KOPT-K1 (cell line): ENCODE measurements around the gene TNS3.

Experiments
- H3K27ac ChIP-seq: fragments of 200-600 bp; sonication (generic); 2 replicates; pipeline ENCODE4 v1.5.1; 2016; ENCODE audit warnings: antibody characterized with exemption, mild to moderate bottlenecking, low read depth, low read length; ENCODE audit not compliant: poor library complexity, severe bottlenecking
- H3K36me3 ChIP-seq: fragments of 200-600 bp; sonication (generic); 2 replicates; pipeline ENCODE4 v1.5.1; 2017; ENCODE audit warnings: antibody characterized with exemption, mild to moderate bottlenecking, low read length, moderate library complexity; ENCODE audit not compliant: insufficient read depth
- H3K9me3 ChIP-seq: fragments of 200-600 bp; sonication (generic); 2 replicates; pipeline ENCODE4 v1.5.1; 2017; ENCODE audit warnings: antibody characterized with exemption, low read length, mild to moderate bottlenecking; ENCODE audit not compliant: insufficient read depth, poor library complexity, severe bottlenecking

The TNS3 gene

GRCh38 chr7:47536661-47537611 lies 45.0 kb downstream of the TNS3 start:
- no peak overlapping the region for H3K27ac ChIP-seq
- H3K9me3 ChIP-seq = peaks cover 6% of the 10 kb centered on the region
- H3K36me3 ChIP-seq = no peaks in the 10 kb centered on the region

- H3K9me3 ChIP-seq = peaks cover 10% of the 10 kb centered on the region
- no peak overlapping the region for H3K27ac ChIP-seq
- H3K36me3 ChIP-seq = no peaks in the 10 kb centered on the region
These were observed 45.9 kb downstream of the TNS3 start for GRCh38 chr7:47535704-47536628.

GRCh38 chr7:47535035-47535703 lies 46.7 kb downstream of the TNS3 start:
- Histone ChIP-seq H3K9me3 (peaks cover 10% of the 10 kb centered on the region), H3K36me3 (no peaks in the 10 kb centered on the region), H3K27ac (no peak overlapping the region)

- H3K9me3 ChIP-seq = peaks cover 10% of the 10 kb centered on the region
- no peaks in the 10 kb centered on the region for H3K36me3 ChIP-seq
- no peak overlapping the region for H3K27ac ChIP-seq
These were observed 47.4 kb downstream of the TNS3 start for GRCh38 chr7:47534322-47535034.

GRCh38 chr7:47531584-47532492 lies 50.1 kb downstream of the TNS3 start:
- H3K36me3 ChIP-seq = no peaks in the 10 kb centered on the region
- H3K9me3 ChIP-seq = peaks cover 10% of the 10 kb centered on the region
- H3K27ac ChIP-seq = no peak overlapping the region

- Histone ChIP-seq H3K27ac (no peak overlapping the region), H3K9me3 (peaks cover 10% of the 10 kb centered on the region), H3K36me3 (no peaks in the 10 kb centered on the region)
These were observed 51.9 kb downstream of the TNS3 start for GRCh38 chr7:47529826-47530555.

GRCh38 chr7:47529405-47529804 lies 52.5 kb downstream of the TNS3 start:
- Histone ChIP-seq H3K27ac (no peak overlapping the region), H3K36me3 (no peaks in the 10 kb centered on the region), H3K9me3 (peaks cover 10% of the 10 kb centered on the region)

GRCh38 chr7:47528471-47528870 lies 53.4 kb downstream of the TNS3 start:
- Histone ChIP-seq H3K36me3 (no peaks in the 10 kb centered on the region), H3K27ac (no peak overlapping the region), H3K9me3 (peaks cover 10% of the 10 kb centered on the region)

- no peak overlapping the region for H3K27ac ChIP-seq
- H3K36me3 ChIP-seq = no peaks in the 10 kb centered on the region
- peaks cover 4% of the 10 kb centered on the region for H3K9me3 ChIP-seq
These were observed 55.4 kb downstream of the TNS3 start for GRCh38 chr7:47526466-47526865.

GRCh38 chr7:47525066-47525623 lies 56.8 kb downstream of the TNS3 start:
- Histone ChIP-seq H3K9me3 (peaks cover 8% of the 10 kb centered on the region), H3K27ac (no peak overlapping the region), H3K36me3 (no peaks in the 10 kb centered on the region)

GRCh38 chr7:47523401-47523800 lies 58.5 kb downstream of the TNS3 start:
- no peaks in the 10 kb centered on the region for H3K36me3 ChIP-seq
- H3K9me3 ChIP-seq = peaks cover 8% of the 10 kb centered on the region
- H3K27ac ChIP-seq = no peak overlapping the region

- Histone ChIP-seq H3K27ac (no peak overlapping the region), H3K36me3 (no peaks in the 10 kb centered on the region), H3K9me3 (peaks cover 8% of the 10 kb centered on the region)
These were observed 59.9 kb downstream of the TNS3 start for GRCh38 chr7:47521816-47522561.
